NK-92 (cell line): ENCODE measurements around the gene MAEL.

Experiments used
- DNase-seq: peaks from one replicate; lab custom pipeline; 2025; ENCODE audit not compliant: unreplicated experiment; lab: John Stamatoyannopoulos, UW

The MAEL gene

DNA sequence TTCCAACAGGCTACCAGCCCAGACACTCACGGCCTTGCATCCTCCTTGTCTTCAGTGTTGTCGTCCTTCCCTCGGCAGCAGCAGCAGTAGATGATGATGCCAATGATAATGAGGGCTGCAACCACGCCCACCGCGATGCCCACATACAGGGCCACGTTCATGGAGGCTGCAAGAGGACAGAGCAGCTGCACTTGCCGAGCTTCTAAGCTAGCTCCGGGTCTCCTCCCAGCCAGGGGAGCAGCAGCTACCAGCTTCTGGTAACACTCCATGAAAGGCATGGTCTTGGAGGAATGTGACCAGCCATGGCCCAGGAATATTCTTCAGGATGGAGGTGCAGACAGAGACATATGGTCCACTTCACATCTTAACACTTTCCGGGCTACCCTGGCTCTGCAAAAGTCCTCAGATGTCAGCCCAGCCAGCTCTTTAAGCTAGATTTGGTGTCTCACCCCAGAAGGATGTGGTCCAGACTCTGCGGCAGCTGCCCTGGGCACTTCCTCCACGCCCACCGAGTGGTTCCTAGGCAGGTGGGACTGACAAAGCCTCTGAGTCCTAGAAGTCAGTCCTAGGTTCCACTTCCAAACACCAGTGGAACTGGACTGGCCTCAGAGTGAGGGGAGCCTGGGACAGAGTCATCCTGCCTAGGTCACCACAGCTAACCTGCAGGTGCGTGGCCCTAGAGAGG lies 66.0 kb downstream of the MAEL start:
- DNase-seq = no peak

DNA sequence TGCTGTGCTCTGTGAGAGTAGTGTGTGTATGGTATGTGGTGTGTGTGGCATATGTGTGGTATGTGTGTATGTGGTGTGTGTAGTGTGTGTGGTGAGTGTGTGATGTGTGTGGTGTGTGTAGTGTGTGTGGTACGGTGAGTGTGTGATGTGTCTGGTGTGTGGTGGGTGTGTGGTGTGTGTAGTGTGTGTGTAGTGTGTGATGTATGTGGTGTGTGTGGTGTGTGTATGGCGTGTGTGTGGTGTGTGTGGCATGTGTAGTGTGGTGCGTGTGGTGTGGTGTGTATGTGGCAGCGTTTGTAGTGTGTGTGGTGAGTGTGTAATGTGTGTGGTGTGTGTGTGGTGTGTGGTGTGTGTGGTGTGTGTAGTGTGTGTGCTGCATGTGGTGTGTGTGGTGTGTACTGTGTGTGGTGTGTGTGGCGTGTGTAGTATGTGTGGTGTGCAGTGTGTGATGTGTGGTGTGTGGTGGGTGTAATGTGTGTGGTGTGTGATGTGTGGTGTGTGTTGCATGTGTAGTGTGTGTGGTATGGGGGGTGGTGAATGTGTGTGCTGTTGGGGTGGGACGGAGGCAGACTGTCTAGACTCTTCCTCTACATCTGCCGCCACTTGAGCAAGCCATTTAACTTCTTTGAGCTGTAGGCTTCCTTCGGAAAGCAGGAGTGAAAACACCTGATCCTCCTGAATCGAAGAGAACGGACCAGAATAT lies 67.6 kb downstream of the MAEL start:
- no peak for DNase-seq

DNA sequence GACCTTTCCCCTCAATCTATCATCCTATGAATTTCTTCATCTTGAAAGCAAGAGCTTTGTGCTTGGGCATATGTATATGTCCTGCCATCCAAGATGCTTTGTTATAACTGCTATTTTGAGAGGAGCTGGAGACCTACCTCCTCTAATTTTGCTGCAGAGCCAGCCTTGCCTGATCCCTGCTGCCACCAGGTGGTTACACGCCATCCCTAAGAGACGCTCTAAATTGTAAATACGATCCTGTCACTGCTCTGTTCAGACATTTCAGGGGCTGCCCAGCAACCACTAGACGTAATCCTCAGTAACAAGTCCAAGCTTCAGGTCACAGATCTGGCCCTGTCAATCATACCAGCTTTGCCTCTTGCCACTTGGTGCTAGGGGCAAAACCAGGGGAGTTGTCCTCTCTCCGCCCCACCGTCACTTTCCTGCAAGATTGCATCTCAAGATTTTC lies 68.2 kb downstream of the MAEL start:
- no peak for DNase-seq

DNA sequence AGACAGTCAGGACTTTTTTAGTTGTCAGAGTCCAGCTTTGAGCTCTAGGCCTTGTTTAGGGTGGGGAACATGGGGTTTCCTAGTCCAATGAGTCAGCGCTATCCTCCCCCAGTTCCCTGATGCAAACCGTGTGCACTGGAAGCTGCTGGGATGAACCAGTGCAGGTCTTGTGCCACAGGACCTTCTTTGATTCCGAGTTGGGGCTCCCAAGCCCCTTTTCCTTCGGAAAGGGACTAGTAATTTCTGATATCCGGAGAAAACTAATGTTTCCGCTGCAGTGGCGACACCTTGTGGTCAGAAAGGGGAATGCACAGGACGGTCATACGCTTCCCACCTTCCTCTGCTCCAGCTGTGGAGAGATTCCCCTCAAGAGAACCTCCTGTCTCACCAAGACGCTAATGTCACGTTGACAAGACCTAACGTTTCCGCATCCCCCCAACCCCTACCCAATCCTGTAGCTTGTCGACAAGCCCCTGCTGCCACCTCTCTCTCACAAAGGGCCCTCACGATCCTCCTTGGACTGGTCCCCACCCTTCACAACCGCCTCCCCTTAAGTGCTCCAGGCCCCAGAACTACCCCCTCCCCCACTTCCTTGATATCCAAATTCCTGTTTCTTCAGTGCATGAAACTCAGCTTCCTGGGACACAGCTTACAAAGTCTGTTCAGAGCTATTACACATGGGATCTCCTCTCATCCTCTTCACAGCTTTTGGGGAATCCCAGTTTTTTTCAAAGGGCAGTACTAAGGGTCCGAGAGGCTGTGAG lies 70.1 kb downstream of the MAEL start:
- no peak for DNase-seq

DNA sequence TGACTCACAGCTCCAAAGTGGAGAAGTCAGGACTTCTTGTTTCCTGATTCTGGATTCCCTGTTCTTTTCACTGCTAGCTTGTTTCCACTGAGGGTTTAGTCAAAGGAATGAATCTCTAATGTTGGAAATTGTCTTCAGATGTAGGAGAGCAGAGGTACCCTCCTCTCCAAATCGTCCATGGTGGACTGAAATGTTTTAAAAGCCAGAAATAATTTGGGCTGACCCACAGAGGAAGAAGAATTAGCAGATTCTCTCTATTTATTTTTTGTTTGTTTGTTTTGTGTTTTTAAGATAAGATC lies 70.7 kb downstream of the MAEL start:
- DNase-seq = no peak

DNA sequence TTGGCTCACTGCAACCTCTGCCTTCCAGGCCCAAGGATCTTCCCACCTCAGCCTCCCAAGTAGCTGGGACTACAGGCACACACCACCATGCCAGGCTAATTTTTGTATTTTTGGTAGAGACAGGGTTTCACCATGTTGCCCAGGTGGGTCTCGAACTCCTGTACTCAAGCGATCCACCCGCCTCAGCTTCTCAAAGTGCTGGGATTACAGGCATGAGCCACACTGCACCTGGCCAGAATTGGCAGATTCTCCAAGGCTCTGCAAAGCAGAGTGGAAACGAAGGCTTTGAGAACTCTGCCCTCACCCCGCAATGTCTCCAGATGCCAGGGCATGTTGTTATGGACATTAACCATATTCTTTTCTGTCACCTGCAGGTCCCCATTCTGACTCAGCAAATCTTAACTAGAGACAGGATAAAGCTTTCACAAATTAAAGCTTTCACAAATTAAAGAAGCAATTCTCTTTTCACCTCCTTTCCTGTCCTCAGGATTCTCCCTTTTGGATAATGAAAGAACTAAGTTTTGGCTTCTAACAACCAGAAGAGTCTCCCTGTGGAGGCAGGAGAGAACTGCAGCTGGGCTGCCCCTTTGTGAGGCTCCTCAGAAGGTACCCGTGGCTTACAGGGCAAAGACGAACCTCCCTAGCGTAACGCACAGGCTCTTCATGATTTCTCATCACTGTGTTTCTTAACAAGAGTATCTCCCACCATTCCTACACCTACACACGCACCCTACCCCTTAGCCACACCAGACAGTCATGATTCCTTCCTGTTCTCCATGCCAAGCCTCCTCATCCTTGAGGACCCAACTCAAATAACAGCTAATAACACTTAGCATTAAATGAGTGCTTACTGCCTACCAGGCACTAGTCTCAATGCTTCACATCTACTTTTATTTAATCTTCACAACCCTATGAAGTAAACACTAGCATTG lies 71.3 kb downstream of the MAEL start:
- DNase-seq = no peak

DNA sequence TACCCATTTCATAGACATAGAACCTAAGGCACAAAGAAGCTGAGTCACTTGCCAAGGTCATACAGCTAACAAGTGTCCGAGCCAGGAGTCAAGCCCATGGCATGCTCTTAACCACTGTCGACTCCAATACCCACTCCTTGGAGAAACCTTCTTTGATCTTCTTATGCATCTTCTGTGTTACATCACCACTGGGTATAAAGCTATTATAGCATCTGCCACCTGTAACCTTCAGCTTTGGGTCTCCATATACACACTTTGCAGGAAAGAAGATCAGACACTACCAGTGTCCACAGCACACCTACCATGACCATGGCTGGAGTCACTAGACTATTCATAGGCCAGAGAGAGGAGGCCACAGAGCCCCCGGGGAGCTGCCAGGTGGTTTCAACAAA lies 72.0 kb downstream of the MAEL start:
- DNase-seq = no peak

DNA sequence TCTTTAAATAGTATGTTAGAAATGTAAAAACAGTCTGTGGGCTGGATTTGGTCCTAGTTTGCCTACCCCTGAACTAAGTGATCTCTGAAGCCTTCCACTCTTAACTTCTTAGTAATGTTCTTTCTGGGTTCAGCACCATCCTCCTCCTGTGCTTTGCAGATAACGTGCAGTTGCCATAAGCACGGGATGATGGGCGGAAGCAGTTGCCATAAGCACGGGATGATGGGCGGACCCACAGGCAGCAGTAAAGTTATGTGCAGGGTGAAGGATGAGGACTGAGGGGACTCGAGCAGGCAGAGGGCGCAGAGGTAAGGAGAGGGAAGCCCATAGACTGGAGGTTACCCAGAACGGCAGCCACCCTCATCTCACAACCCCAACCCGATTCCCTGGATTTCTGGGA lies 75.5 kb downstream of the MAEL start:
- no peak for DNase-seq

DNA sequence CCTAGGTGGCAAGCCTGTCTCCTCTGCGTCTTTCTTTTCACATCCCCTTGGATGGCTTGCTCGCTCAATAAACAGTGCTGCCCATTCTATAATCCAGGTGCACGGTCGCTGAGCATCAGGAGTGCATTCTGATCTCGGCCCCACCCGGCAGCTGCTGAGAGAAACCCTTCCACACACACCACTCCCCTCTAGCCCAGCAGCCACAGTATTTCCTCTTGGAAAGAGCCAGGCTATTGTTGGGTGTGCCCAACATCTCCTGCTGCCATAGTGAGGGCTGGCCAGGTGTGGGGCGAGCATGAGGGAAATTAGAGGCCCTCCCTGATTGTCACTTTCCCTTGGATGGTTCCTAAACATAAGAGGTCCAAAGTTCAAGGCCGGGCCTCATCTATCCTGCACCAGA lies 76.4 kb downstream of the MAEL start:
- no peak for DNase-seq

DNA sequence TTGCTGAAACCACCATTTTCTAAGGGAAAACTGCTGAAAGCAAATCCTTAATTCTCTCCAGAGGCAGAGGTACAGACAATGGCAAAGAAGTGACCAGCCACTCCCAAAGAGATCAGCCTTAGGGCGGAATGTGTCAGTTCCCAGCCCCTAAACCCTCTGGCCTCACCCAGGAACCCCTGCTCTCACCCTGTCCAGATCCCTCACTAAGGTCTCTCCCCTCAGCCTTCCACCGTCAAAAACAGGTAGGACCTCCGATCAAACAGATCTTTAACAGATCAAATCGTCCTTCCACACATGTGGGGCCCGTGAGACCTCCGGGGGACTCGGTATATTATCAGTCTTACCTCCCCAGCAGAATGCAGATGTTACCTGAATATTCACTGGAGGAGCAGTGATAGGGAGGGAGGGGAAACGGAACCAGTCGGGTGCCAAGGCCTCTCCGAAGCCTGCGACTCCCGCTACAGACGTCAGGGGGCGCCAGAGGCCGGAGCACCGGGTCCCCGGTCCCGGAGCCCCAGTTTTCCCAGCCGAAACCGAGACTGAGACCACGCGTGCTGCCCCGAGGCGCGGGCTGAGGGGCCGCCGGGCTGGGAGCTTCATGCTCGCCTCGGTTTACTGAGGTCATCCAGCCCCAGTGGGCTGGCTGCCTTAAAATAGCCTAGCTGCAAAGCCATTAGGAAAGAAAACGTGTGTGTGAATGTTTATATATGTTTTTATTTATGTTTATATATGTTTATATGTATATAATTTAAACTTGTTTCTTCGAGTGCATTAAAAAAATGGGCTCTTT lies 77.4 kb downstream of the MAEL start:
- no peak for DNase-seq

DNA sequence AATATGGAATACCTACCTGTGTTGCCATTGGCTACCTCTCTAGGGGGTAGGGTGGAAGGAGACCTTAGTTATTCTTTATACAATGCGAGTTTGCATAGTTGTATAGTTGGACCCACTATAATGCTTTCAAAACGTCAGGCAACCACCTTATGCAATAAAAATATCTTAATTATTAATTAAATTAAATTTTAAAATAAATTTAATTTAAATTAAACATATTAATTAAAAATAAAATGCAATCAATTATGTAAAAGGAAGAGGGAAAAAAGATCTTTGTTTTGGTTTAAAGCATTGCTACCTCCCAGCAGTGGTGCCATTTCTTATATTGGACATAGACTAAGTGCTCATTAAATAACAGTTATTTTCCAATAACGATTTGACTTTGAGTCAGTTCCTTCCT lies 78.8 kb downstream of the MAEL start:
- DNase-seq = no peak

DNA sequence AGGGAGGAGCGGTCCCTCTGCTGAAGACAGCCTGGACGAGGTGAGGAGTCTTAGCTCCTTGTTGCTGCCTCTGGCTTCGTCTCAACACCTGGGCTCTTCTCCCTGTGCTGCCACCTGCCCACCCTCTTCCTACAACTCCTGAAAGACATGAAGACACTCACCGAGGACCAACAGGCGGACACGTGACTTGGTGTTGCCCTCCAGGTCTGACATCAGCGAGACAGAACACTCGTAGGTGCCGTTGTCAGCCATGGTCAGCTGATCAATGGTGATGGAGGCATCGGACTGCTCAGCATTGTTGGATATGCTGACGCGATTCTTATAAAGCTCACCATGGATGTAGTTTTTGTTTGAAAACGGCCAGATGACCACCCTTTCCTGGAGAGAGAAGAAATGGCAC lies 79.7 kb downstream of the MAEL start:
- no peak for DNase-seq

DNA sequence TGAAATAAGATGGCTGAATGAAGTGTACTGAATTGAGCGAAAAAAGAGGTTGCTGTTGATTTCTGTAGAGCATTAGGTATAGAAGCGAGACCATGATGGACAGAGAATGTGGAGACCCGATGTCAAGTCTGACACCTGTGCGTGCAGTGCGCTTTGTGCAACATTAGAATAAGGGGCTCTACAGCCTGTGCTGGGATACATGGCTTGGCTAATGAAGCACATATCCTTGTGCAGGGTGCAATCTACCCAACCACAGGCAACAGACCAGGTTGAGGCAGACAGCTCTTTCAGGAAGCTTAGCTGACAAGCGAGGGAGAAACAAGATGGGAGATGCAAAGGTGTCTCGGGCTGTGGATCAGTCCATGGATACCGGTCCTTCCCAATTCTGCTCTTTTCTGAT lies 82.2 kb downstream of the MAEL start:
- no peak for DNase-seq
